ENCODE data around the gene MEIOSIN.
A peak's percentile ranks its signal among the peaks of the same experiment; 100 is the strongest.
"Not testable (repeated sequence)": the region's sequence is repeated elsewhere in the genome, so short reads cannot be mapped to it uniquely, and the experiment has no call there.

The MEIOSIN gene

GRCh38 chr19:45780448-45781213, 47.4 kb downstream of the MEIOSIN start:
- DNase-seq (ENCODE audit: low spot score) (no peak), FAIRE-seq (no peak)

- DNase-seq (ENCODE audit: low spot score) = peak; percentile 34
- FAIRE-seq = no peak
Measured at GRCh38 chr19:45781214-45782161, 48.2 kb downstream of the MEIOSIN start.

- no peak for FAIRE-seq
- no peak for DNase-seq (ENCODE audit: low spot score)
Measured at GRCh38 chr19:45782162-45782691, 49.0 kb downstream of the MEIOSIN start, which contains the start of gene DMPK. Gene DMPK (minus strand): TSS chr19:45782490. CDS start chr19:45782352, 138 bp downstream.

GRCh38 chr19:45782820-45783785, 49.9 kb downstream of the MEIOSIN start:
- no peak for FAIRE-seq
- DNase-seq (ENCODE audit: low spot score) = peak; percentile 49

GRCh38 chr19:45784096-45784495, 50.9 kb downstream of the MEIOSIN start:
- FAIRE-seq (no peak), DNase-seq (ENCODE audit: low spot score) (no peak)

GRCh38 chr19:45785097-45785496, 51.9 kb downstream of the MEIOSIN start:
- DNase-seq (ENCODE audit: low spot score) = no peak
- no peak for FAIRE-seq

- DNase-seq (ENCODE audit: low spot score) = no peak
- no peak for FAIRE-seq
Measured at GRCh38 chr19:45785781-45786532, 52.7 kb downstream of the MEIOSIN start.

GRCh38 chr19:45786533-45786894, 53.3 kb downstream of the MEIOSIN start:
- FAIRE-seq = no peak
- DNase-seq (ENCODE audit: low spot score) = no peak

GRCh38 chr19:45789035-45789786, 56.0 kb downstream of the MEIOSIN start:
- FAIRE-seq (no peak), DNase-seq (ENCODE audit: low spot score) (no peak)

GRCh38 chr19:45790942-45791341, 57.7 kb downstream of the MEIOSIN start:
- DNase-seq (ENCODE audit: low spot score) (no peak), FAIRE-seq (no peak)

GRCh38 chr19:45791744-45792469, 58.7 kb downstream of the MEIOSIN start:
- DNase-seq (ENCODE audit: low spot score) (no peak), FAIRE-seq (no peak)

- FAIRE-seq = peak; percentile 92
- peak; percentile 97 for DNase-seq (ENCODE audit: low spot score)
Measured at GRCh38 chr19:45792470-45793177, 59.4 kb downstream of the MEIOSIN start, which contains the start of gene DMWD. Gene DMWD (minus strand): TSS chr19:45792845. CDS start chr19:45792756, 89 bp downstream.

- FAIRE-seq (no peak), DNase-seq (ENCODE audit: low spot score) (no peak)
Measured at GRCh38 chr19:45793178-45793564, 59.9 kb downstream of the MEIOSIN start.

GRCh38 chr19:45793876-45794275, 60.6 kb downstream of the MEIOSIN start:
- FAIRE-seq (no peak), DNase-seq (ENCODE audit: low spot score) (no peak)

GRCh38 chr19:45794627-45795026, 61.4 kb downstream of the MEIOSIN start:
- no peak for FAIRE-seq

GRCh38 chr19:45798995-45799517, 65.8 kb downstream of the MEIOSIN start:
- FAIRE-seq = peak; percentile 72
- DNase-seq (ENCODE audit: low spot score) = peak; percentile 79

More at GRCh38 chr19:45794627-45795026, 61.4 kb downstream of the MEIOSIN start:
- no peak for DNase-seq (ENCODE audit: low spot score)

- DNase-seq (ENCODE audit: low spot score); FAIRE-seq: not testable (repeated sequence)
Measured at GRCh38 chr19:45799541-45799940, 66.3 kb downstream of the MEIOSIN start.
